HG03354 (cell line): ENCODE data around the gene LGMN.
"Not testable (repeated sequence)": the region's sequence is repeated elsewhere in the genome, so short reads cannot be mapped to it uniquely, and the experiment has no call there.

ENCODE experiments used
- ATAC-seq: cut with Tn5 transposase; IDR thresholded peaks from one replicate; pipeline ENCODE4 v1.9.1; 2021; ENCODE audit warnings: mild to moderate bottlenecking; ENCODE audit not compliant: unreplicated experiment, poor library complexity, severe bottlenecking

Gene LGMN

GRCh38 chr14:92680781-92681650, 67.4 kb downstream of the LGMN start:
- ATAC-seq, result no peak

GRCh38 chr14:92680330-92680729, 68.1 kb downstream of the LGMN start:
- ATAC-seq, result not testable (repeated sequence)

DNA sequence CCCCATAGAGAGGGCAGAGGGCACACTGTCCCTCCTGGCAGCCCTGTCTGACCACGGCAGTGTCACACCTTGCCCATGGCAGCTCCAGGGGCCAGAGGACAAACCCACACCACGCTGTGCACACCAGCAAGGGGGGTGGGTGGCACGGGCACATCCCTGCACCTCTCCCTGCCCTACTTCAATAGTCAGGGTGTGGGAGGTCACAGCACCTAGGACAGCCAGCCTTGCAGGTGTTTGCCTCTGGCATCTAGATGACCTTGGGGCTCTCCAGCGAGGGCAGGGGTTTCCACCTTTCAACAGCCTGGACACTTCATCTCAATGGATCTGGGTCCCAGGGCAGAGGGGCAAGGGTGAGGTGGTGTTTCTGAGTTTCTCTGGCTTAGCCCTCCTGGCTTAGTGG, 69.2 kb downstream of the LGMN start:
- ATAC-seq, result no peak

DNA sequence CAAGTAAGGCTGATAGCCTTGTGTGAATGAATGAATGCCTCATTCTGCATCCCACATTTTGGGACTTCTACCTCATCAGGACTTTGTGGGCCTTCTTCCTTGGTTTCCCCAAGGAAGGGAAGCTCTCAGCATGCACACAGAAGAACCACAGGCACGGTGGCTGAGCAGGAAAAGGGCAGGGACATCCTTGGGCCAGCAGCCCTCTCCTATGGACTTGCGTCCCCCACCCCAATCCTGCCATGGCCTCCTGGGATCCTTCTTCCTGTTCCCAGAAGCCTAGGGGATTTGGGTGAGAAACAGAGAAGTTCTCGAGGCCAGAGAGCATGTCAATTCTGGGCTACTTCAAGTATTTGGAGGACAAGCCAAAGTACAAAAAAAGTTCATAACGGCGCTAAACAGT, 69.7 kb downstream of the LGMN start:
- no peak for ATAC-seq

DNA sequence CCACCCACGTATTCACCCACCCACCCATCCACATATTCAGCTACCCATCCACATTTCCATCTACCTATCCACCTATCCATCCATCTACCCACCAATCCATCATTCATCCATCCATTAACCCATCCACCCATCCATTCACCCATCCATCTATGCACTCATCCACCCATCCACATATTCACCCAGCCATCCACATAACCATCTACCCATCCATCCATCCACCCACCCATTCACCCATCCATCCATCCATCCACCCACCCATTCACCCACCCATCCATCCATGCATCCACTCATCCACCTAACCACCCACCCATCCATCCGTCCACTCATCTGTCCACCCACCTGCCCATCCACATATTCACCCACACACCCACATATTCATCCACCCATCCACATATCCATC, 70.5 kb downstream of the LGMN start:
- no peak for ATAC-seq

DNA sequence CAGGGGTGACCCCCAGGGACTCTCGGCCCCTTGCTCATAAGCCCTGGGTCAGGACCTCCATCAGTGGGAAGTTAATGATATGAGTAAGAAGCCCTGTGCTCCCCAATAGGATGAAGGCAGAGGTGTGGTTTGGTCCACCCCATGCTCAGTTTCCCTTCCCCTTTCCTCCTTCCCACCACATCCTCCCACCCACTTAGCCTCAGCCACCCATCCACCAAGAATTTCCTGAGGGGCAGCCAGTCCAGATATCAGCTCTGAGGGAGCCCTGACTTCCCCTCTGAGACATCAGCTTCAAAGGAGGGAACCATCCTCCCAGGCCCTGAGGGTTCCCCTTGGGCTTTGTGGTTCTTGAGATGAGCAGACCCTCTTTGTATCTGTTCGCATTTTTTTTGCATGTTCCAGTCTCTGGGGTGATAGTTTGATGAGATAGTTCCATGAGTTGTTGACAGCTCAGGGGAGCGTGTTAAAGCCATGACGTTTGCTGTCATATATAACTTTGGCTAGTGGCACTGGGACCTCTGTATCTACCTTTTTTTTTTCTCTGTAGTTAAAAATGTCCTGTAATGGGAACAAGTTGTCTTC, 71.2 kb downstream of the LGMN start:
- peak; percentile 79 for ATAC-seq

DNA sequence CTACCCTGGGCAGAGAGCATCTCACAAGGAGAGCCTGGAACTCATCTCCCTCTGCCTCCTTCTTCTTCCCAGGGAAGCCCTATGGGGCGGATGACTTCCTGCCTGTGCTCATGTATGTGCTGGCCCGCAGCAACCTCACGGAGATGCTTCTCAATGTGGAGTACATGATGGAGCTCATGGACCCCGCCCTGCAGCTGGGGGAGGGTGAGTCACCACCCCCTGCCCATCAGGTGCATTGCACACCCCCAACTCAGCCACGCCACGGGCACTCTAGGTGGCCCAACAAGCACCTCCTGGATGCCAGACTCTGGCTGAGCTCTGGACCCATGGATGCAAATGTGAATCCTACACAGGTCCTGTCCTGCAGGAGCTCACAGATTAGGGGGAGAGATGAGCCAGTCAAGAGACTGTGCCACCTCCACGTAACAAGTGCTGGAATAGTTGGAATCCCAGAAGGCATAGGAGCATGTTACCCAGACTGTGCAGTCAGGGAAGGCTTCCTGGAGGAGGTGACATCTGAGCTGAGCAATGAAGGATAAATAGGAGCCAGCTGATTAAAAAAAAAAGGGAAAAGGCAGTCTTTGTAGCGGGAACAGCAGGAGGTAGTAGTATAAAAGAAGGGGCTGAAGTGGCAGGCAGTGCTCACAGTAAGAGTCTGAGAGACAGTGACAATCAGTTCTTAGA, 71.9 kb downstream of the LGMN start:
- no peak for ATAC-seq

DNA sequence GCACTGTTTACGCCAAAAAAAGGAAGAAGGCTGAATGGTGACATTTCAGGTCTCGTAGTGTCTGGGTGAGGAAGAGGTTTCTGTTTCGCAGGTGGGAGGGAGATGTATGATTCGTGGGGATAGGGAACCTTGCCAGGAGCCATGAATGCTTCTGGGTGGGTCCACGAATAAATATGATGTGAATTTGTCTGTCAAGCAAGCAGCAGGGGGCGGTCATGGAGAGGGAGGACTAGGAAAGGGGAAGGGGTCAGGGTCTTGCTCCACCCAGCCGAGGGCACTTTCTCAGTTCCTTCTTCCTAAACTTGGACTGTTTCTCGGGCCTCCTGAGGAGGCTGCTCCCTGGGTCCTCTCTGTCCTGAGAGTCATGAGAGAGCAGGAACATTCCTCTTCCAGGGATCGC, 72.5 kb downstream of the LGMN start:
- ATAC-seq, result no peak

DNA sequence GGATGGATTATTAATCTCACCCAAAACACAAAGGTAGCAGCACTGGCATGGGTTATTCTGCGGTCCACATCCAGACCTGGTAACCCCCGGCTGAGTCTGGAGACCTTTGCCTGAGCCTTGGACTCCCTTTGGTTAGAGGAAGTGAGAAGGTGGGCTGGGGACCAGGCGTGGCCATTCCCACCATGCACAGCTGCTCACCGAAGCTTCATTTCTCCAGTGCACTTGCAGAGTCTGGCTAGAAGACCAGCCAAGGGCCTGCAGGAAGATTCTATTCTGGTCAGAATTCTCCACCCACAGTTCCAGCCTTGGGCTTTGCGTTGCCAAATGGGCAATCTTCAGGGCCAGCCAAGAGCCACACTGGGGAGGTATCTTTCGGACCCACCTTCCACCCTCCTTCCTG, 73.0 kb downstream of the LGMN start:
- no peak for ATAC-seq

- ATAC-seq, result no peak
Measured at GRCh38 chr14:92673601-92674150, 74.8 kb downstream of the LGMN start.

- ATAC-seq, result no peak
Measured at GRCh38 chr14:92670643-92671366, 77.6 kb downstream of the LGMN start.

DNA sequence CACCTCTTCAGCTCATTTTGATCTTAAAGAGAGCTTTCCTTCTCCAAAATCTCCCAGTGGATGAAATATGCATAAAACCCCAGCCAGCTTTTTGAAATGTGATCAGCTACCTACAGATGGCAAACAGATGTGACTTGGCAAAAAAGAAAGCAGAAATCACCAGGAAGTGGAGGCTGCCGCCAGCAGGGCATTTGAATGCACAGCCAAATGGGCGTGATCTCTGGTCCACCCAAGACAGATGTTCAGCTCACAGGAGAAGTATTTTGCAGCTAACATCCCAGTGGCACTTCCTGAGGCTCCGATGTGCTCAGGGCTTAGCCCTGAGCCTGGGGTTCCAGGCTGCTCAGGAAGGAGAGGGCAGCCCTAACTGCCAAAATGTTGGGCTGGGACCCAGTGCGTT, 78.3 kb downstream of the LGMN start:
- ATAC-seq, result peak; percentile 55

DNA sequence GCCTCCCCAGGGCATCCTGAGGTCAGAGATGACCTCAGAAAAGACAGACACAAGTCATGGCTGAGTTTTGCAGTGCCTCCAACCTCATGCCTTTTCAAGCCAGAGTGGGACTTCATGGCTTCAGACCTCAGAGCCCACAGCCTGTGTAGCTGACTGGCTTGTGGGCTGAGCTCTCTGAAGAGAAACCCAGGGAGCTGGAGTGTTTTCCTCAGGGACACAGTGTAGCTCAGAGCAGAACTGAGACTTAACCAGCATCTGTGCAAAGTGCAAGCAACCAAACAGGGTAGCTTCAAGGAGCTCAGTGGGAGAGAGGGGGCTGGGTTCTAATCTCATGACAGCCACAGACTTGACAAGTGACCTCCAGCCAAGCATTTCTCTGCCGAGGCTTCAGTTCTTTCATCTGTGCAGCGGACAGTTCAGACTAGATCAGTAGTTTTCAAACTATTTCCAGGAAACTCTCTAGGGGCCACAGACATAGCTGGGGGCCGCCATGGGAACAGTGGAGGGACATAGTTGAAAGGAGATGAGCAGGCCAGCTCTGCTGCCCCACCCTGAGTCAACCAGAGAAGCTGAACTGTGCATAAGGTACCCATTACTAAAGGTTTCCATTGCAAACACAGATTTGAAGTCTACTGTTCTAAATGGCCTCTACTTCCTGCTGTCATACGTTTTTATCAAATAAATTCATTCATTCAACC, 80.0 kb downstream of the LGMN start:
- ATAC-seq, result no peak

DNA sequence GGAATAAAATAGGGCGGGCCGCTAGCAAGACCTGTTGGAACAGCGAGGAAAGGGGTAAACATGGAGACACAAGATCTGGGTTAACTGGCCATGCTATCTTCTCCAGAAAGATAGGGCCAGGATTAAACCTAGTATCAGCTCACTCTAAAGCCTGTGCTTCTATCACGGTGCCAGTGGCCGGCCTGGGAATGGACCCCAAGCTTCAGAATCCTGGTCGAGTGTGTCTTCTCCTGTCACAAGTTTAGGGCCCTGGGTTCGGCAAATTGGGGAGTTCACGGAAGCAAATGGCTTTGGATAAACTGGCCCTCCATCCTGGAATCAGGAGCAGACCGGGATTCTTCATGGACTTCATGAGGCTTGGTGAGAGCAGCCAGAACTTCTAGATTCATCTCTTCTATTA, 82.2 kb downstream of the LGMN start:
- no peak for ATAC-seq

DNA sequence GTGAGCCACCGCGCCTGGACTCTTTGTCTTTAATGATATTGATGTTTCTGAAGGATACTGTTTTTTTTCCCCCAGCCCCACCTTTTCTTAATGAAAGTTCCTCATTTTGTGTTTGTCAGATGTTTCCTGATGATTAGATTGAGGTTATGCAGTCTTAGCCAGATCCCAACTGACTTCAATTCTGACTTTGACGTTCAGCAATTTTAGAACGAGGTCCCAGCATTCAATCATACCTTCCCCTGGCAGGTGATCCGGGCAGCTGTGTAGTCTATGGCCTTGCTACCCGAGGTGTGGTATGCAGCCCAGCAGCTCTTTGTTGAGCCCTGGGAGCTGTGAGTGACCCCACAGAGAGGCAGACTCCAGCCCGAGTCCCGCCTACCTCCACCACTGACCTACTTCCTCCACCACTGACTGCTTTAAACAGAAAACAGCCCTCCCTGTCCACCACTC, 82.7 kb downstream of the LGMN start:
- ATAC-seq, result no peak

- no peak for ATAC-seq
Measured at GRCh38 chr14:92663049-92663448, 85.4 kb downstream of the LGMN start.

GRCh38 chr14:92660571-92660970, 87.9 kb downstream of the LGMN start:
- no peak for ATAC-seq

DNA sequence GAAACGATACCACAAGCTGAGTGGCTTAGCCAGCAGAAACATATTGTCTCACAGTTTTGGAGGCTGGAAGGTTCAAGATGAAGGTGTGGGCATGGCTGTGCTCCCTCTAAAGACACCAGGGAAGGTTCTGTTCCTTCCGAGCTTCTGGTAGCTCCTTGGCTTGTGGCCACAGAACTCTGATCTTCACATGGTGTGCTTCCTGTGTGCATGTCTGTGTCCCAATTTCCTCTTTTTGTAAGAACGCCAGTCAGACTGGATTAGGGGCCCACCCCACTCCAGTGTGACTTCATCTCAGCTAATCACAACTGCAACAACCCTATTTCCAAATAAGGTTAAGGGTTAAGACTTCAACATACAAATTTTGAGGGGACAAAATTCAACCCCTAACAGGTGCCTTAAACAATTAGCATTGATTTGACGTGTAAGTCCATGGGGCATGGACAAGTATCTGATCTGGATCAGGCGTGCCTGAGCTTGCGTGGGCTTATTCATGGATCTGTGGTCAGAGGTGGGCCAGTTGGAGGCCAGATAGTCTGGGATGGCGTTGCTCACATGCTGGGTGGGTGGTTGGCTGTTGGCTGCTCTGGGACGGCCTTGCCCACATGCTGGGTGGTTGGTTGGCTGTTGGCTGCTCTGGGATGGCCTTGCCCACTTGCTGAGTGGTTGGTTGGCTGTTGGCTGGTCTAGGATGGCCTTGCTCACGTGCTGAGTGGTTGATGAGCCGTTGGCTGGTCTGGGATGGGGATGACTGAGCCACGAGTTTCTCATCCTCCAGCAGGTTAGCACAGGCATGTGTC, 88.5 kb downstream of the LGMN start:
- ATAC-seq, result no peak

DNA sequence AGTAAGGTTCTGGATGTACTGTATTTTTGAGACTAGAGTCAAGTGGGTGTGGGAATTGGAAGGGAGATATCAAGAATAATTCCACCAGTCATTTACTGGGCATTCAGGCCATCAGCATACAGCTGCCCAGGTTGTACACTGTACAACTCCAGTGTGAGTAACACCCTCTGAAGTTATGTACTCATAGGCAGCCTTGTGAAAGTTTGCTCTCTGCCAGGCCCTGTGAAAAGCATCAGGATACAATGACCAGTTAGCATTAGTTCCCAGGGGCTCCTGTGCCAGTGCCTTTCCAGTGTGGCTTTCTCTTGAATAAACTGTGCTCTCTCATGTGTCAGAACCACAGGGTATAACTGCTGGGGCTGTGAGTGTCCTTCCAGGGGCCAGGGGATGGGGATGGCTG, 89.7 kb downstream of the LGMN start:
- no peak for ATAC-seq
